NCI-H2171 treated with DMSO at 0.1 percent for 48 hours (cell line): Measurements from ENCODE around the gene FBXL13.
"Not testable (repeated sequence)": the region's sequence is repeated elsewhere in the genome, so short reads cannot be mapped to it uniquely, and the experiment has no call there.

Experiments
- DNase-seq: peaks from one replicate; lab custom pipeline; 2025; lab: John Stamatoyannopoulos, UW

FBXL13 gene

DNA sequence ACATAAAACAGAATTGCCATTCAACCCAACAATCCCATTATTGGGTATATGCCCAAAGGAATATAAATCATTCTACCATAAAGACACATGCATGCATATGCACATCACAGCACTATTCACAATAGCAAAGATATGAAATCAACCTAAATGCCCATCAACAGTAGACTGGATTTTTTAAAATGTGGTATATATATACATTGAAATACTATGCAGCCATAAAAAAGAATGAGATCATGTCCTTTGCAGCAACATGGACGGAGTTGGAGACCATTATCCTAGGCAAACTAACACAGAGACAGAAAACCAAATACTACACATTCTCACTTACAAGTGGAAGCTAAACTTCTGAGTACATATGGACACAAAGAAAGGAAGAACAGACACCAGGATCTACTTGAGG lies 51.0 kb downstream of the FBXL13 start:
- DNase-seq: not testable (repeated sequence)

DNA sequence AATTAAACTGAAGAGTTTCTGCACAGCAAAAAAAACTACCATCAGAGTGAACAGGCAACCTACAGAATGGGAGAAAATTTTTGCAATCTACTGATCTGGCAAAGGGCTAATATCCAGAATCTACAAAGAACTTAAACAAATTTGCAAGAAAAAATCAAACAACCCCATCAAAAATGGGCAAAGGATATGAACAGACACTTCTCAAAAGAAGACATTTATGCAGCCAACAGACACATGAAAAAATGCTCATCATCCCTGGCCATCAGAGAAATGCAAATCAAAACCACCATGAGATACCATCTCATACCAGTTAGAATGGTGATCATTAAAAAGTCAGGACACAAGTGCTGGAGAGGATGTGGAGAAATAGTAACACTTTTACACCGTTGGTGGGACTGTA lies 53.1 kb downstream of the FBXL13 start:
- not testable (repeated sequence) for DNase-seq

DNA sequence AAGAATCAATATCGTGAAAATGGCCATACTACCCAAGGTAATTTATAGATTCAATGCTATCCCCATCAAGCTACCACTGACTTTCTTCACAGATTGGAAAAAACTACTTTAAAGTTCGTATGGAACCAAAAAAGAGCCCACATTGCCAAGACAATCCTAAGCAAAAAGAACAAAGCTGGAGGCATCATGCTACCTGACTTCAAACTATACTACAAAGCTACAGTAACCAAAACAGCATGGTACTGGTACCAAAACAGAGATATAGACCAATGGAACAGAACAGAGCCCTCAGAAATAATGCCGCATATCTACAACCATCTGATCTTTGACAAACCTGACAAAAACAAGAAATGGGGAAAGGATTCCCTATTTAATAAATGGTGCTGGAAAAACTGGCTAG lies 53.7 kb downstream of the FBXL13 start:
- DNase-seq: not testable (repeated sequence)

DNA sequence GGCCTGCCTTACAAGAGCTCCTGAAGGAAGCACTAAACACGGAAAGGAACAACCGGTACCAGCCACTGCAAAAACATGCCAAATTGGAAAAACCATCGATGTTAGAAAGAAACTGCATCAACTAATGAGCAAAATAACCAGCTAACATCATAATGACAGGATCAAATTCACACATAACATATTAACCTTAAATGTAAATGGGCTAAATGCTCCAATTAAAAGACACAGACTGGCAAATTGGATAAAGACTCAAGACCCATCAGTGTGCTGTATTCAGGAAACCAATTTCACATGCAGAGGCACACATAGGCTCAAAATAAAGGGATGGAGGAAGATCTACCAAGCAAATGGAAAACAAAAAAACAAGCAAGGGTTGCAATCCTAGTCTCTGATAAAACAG lies 56.3 kb downstream of the FBXL13 start:
- not testable (repeated sequence) for DNase-seq

DNA sequence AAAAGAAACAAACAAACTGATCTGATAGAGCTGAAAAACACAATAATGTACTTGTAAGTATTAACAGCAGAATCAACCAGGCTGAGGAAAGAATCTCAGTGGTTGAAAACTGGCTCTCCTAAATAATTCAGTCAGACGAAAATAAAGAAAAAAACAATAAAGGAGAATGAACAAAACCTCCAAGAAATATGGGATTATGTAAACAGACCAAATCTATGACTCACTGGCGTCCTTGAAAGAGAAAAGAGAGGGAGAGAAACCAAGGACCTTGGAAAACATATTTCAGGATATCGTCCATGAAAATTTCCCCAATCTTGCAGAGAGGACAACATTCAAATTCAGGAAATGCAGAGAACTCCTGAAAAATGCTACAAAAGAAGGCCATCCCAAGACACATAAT lies 62.9 kb downstream of the FBXL13 start:
- no peak for DNase-seq

DNA sequence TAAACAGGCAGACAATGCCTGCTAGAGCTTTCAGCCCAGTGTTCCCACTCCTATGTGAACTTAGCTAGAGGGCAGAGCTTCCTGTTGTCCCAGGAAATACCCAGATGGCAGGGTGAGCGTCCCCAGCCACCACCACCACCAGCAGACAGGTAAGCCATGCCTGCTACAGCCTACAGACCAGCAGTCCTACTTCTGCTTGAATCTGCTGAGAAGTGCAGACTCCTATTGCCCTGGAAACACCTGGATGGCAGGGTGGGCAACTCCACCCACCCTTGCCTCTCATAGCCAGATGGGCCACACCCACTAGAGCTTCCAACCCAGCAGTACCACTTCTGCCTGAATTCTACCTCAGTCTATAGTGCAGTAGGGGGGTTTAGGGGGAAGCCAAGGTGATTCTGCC lies 64.4 kb downstream of the FBXL13 start:
- DNase-seq: no peak

DNA sequence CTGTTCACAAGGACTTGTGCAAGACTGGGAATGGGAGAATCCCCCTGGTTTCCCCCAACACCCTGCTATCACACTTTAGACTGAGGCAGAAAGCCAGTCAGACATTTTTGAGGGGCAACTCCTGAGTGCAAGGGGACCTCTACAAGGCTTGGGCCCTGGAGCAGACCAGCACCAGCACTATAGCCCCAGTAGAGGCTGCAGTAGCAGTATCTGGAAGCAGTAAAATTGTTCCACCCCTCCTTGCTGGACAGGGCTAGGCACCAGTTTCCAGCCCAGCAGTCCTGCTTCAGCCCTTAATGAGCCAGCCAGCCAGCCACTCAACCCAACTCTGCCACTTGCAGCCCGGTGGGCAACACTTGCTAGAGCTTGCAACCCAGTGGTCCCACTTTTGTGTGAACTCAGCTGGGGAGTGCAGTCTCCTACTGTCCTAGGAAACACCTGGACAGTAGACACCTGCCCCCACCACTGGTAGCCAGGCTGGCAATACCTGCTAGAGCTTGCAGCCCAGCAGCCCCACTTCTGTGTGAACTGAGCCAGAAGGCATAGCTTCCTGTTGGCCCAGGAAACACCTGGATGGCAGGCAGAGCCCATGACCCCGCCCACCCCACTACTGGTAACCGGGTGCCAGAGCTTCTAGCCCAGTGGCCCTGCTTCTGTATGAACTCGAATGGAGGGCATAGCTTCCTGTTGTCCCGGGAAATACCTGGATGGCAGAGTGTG lies 65.0 kb downstream of the FBXL13 start:
- DNase-seq: no peak

DNA sequence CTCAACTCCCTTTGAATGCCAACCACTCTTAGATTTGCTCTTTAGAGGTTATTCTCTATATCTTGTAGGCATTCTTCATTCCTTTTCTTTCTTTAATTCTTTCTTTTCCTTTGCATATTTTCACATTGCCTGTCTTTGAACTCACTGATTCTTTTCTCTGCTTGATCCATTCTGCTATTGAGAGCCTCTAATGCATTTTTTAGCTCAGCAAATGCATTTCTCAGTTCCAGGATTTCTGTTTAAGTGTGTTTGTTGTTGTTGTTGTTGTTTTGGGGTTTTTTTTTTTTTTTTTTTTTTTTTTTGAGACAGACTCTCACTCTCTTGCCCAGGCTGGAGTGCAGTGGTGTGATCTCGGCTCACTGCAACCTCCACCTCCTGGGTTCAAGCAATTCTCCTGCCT lies 71.6 kb downstream of the FBXL13 start:
- no peak for DNase-seq

DNA sequence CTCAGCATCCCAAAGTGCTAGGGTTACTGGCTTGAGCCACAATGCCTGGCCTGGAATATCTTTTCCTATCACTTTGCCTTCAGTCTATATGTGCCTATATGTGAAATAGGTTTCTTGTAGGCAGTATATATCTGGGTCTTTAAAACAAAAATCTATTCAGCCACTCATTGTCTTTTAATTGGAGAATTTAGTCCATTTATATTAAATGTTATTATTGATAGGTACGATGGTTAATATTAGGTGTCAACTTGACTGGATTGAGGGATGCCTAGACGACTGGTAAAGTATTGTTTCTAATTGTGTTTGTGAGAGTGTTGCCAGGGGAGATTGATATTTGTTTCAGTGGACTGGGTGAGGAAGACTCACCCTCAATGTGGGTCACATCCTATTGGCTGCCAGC lies 73.4 kb downstream of the FBXL13 start:
- no peak for DNase-seq

DNA sequence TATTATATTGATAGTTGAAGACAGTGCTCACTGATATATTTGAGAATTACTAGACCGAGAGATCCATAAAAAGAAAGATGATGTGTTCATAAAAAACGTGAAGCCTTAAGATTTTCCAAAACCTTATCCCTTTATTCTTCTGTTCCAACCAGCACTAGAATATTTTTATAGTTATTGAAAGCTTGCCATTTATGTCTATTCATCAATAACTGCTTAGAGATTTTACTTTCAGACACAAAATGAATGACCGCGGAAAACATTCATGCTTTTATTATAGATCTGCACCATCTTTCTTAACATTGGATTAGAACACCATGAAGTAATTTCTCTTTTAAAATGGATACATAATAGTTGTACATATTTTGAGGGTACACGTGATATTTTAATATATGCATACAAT lies 77.6 kb downstream of the FBXL13 start:
- no peak for DNase-seq

DNA sequence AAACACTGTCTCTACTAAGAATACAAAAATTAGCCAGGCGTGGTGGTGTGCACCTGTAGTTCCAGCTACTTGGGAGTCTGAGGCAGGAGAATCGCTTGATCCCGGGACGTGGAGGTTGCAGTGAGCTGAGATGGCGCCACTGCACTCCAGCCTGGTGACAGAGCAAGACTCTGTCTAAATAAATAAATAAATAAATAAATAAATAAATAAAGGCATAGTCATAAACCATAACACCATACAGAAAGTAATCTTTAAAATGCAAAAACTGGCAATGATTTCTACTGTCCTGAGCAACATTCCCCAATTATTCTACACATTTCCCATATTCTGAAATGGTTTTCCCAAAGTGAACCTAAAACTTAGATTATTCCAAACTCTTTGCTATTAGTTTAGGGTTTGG lies 79.0 kb downstream of the FBXL13 start:
- DNase-seq: not testable (repeated sequence)

DNA sequence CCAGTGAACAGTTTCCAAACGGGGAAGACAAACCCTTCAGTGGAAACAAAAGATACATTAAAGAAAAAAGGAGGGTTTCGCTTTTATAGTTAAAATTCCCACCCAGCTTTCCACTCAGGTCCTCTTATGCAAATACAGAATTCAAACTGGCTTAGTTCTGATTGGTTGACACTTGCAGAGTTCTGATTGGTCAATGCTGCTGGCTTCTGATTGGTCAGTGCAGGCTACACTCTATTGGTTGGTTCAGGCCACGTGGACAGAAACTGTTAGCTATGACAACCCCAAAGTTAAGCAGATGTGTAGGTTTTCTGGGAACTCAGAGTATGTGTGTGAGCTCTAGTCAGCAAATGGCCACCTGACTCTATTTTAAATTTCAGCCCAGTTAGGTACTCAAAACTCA lies 80.0 kb downstream of the FBXL13 start:
- DNase-seq: no peak

DNA sequence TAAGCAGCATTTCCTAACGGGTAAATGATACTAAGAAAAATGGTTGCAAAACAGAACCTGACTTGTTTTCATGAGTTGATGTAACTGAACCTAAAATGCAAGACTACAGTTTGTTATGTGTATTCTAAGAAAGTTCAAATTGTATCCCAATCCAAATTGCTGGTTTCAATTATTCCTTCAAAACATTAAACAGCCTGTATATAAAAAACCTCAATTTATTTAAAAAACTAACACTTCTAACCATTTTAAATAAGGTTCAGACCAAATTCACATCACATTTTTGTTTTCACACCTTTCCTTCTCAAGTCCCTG lies 80.9 kb downstream of the FBXL13 start:
- no peak for DNase-seq

DNA sequence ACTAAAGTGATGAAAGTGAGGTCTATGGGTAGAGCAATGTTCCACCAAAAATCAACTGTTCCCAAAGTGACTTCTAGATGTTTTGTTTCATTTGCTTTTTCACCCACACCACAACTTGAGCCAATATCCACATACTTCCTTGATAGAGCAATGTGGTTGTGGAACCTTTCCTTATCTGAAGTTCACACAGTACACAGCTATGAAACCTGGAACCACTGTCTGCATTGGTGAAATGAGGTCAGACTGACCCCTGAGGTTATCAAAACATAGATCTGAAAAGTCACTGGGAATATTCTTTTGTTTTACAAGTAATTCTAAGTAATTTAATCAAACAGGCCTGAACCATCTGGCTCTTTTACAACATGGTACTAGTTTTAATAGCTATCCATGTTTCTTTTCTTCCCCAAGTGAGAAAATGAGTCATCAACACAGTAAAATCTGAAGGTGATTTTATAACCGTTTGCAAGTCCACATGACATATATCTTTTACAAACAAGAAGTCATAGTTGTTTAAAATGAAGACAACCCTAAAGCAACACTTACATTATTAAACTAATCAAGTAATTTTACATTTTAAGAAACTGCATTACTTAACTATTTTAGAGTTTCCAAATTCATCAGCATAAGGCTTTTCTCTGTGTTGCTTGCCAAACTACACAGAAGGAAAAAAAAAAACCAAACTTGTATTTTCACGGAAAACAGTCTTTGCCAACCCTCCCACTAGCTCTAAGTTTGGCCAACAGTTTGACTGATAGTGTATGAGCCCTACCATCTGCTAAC lies 81.5 kb downstream of the FBXL13 start:
- DNase-seq: no peak

DNA sequence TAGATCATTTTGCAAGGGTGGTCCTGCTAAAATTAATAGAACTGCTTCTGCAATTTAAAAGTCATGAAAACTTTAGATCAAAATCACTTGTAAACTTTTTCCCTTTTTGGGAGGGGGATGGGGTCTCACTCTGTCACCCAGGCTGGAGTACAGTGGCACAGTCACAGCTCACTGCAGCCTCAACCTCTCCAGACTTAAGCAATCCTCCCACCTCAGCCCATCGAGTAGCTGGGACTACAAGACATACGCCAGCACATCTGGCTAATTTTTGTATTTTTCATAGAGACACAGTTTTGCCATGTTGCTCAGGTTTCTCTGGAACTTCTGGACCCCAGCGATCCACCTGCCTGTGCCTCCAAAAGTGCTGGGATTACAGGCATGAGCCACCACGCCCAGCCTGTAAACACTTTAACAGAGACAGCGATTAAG lies 82.1 kb downstream of the FBXL13 start:
- no peak for DNase-seq

DNA sequence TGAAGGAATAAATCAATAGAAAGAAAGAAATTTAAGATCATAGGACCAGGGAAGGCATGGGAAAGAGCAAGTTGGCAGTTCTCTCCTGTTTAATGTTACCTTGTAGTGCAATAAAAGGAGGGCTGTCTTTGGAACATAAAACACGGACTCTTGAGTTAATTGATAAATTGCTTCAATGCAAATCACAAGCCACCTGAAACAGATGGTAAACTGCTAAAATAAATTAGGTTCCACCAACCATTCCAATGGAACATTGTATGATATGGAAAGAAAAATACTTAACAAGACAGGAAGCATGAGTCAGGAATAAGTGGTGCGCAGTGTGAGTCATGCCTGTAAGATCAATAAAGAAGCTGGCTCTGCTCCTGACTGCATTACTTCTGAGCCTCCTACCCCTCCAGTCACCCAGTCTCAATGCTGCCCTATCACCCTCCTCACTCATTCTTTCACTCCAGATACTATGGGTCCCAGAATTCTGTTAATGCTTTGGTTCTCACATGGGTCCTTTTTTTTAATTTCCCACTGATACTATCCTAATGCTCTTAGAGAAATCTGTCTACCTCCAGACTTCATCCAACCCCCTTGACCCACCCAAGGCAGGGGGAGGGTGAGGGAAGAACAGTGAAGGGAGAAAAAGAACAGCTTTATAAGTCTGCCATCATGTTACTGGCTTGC lies 82.9 kb downstream of the FBXL13 start:
- no peak for DNase-seq

DNA sequence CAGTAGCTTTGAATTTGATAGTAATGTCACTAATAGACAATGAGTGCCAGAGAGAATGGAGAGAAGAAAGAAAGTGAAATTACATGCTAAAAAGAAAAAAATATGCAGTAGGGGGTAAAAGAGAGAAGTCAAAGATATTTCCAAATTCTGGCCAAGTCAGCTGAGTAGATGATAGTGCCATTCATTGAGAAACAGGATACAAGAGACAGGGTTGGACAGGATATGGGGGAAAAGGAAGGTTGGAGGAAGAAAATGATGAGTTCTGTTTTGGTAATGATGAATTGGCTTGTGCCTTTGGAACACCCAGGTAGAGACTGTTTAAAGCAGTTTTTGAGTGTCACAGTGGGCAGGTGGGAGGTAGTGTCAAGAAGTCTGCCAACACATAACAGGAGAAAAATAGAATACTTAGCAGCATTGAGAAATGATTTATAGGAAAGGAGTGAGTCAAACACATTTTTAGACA lies 83.5 kb downstream of the FBXL13 start:
- no peak for DNase-seq

DNA sequence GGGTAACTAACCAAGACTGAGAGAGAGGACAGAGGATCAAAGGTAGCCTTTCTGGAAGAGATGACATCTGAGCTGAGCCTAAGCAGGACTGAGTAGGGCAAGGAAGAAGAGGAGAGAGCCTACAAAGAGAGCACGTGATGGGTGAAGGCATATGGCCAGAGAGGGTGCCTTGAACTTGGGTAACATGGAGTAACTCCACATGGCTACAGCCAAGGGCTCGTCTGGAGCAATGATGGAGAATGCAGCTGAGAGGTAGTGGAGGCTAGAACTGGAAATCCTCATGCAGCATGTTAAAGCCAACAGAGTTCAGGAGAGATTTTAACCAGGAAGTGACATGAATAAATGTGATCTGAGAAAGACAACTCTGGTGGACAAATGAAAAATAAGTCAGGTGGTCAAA lies 84.0 kb downstream of the FBXL13 start:
- DNase-seq: no peak

DNA sequence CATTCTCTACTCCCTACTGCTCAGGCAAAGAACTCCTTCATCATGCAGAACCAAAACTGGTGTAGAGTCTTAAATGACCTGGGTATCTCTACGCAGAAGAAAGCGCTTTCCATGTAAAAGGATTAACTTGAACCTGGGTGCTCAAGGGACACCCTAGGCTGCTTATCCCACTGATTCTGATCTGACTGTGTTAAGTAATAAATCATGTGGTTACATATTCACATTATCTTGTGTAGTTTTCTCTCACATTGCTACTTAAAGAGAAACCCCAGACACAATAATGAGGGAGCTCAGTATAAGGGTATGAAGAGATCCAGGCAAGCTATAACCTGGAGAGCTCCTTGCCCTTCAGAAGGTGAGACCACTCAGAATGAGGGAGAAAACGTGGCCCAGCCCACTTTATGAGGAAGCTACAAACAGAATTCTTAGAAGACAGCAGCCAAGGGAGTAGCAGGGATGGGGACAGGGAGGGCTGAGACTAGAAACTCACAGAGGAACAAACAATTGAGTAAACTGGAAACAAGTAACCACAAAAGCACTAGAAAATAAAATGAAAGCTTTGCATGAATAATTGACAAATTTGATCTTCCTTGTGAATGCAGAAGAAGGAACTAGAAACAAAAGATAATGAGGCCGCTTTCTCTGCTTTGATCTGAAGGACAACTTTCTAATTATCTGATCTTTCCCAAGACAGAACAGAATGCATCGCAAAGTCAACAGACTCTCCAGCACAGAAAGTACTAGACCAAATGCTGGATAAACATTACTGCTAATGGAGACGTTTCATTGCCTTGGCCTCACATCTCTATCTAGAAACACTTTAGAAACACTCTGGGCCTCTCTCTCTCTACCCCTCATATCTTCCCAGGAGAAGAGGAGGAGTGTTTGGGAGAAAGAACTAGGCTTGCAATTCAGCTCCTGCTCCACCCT lies 85.7 kb downstream of the FBXL13 start:
- no peak for DNase-seq

DNA sequence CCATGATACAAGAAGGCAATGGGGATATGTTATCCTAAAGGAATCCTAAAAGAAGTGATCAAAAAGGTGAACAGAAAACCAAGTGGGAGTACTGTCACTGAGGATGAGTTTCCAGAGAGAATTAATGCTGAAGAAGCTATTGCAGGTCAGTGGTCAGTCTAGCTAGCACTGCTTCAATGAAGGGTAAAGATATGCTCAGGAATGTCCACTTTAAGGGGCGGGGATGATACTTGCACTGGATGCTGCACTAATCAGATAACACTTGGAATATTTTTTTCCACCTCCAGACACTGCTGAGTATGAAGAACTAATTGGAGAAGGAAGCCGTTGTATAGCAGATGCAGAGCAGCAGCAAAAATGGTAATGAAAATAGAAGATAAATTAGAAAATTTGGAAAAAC lies 86.5 kb downstream of the FBXL13 start:
- DNase-seq: no peak

DNA sequence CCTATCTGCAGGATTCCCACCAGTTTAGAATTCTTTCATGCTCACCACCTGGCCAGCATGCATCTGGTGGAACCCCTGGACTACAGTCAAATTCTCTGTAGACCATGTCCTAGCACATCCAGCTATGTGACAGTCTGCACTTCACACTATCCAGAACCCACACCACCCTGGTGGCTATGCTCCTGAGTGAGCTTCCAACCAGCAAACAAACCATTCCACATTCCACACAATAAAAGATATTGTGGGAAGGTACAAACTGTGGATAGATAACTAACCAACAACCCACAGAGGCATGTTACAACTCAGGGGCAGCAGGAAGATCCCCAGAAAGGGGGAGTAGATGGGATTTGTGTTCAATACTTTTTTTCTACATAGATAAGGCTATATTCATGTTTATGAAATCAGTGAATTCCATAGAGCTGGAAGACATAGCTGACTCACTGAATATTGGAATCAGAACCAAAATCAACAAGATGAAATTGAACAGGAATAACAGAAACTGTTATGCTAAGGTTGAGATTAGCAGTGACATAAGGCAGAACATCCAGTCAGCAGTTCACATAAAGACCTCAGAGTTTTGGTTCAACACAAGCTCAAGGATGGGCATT lies 89.3 kb downstream of the FBXL13 start:
- DNase-seq: no peak

DNA sequence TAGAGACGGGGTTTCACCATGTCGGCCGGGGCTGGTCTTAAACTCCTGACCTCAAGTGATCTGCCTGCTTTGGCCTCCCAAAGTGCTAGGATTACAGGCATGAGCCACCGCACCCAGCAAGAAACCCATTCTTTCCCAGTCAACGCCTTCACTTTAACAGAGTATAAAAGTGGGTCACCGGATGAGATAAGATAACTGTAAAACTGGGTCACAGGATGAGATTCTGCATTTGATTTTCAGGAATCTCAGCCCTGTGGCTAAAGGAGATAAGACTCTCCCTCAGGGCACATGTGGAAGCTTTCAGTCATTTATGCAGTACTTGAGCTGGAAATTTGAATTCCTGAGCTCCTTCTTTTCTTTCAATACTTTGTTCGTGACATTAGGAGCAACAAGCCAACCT lies 91.0 kb downstream of the FBXL13 start:
- no peak for DNase-seq
